PC-9 (cell line): ENCODE data around the gene SMCHD1.

Experiments
- CTCF ChIP-seq: fragments of 200-600 bp; sonication (generic); conservative IDR thresholded peaks from 2 replicates; pipeline ENCODE4 v1.6.1; 2017; ENCODE audit warnings: mixed run types, antibody characterized with exemption, mild to moderate bottlenecking, moderate library complexity
- EZH2 ChIP-seq: fragments of 200-600 bp; sonication (generic); IDR thresholded peaks from 2 replicates; pipeline ENCODE4 v1.8.0; 2017; ENCODE audit warnings: antibody characterized with exemption, low read depth

GRCh38 chr18:2636126-2636631 lies 19.3 kb upstream of the SMCHD1 start:
- TF ChIP-seq CTCF: no peak
- TF ChIP-seq EZH2: no peak
